IMR-90 (cell line): ENCODE data around the gene LCN2. TPM values are rescaled to one million over a fixed set of nuclear protein-coding genes. Genes with fewer than 3 reads are reported as not detected.
"Not testable (repeated sequence)": the region's sequence is repeated elsewhere in the genome, so short reads cannot be mapped to it uniquely, and the experiment has no call there.

Experiments
- ATAC-seq: fragments of 200-7000 bp; cut with Tn5 transposase; 2 replicates; pipeline ENCODE4 v1.9.1; 2020; ENCODE audit warnings: low read depth, mild to moderate bottlenecking, moderate library complexity
- BruUV-seq: library from RNA; stranded (reverse); fragments of 400-500 nt; replicated peaks from 2 replicates; lab custom pipeline; 2021; lab: Mats Ljungman, UMichigan
- CTCF ChIA-PET: fragments of 300-600 bp; formaldehyde crosslinking; extraction: SDS; loops from one replicate; lab custom pipeline; 2021; ENCODE audit warnings: antibody characterized with exemption; lab: Yijun Ruan, JAX
- POLR2A ChIA-PET: fragments of 300-600 bp; sonication (Branson Sonifier 250); formaldehyde crosslinking; loops from one replicate; lab custom pipeline; 2022; ENCODE audit warnings: antibody characterized with exemption; ENCODE audit not compliant: unreplicated experiment; lab: Charles Lee
- DNase-seq: peaks from one replicate; pipeline ENCODE4 v3.0.0; 2013
- H2AFZ ChIP-seq: replicated peaks from 2 replicates; pipeline ENCODE3; 2013; ENCODE audit warnings: low read length, mild to moderate bottlenecking; ENCODE audit not compliant: poor library complexity
- H2AK5ac ChIP-seq: 2 replicates; pipeline ENCODE4 v1.6.1; 2013; ENCODE audit warnings: low read depth, low read length, inconsistent platforms
- H2AK9ac ChIP-seq: replicated peaks from 2 replicates; pipeline ENCODE3; 2013; ENCODE audit warnings: mild to moderate bottlenecking, low read depth, low read length, moderate library complexity; ENCODE audit not compliant: poor library complexity
- H2BK120ac ChIP-seq: 2 replicates; pipeline ENCODE4 v1.6.1; 2013; ENCODE audit warnings: low read depth, low read length, inconsistent platforms
- H2BK15ac ChIP-seq: 3 replicates; pipeline ENCODE4 v1.6.1; 2013; ENCODE audit warnings: low read depth, low read length, inconsistent platforms
- H2BK20ac ChIP-seq: 2 replicates; pipeline ENCODE4 v1.6.1; 2013; ENCODE audit warnings: low read depth, mild to moderate bottlenecking, inconsistent platforms, low read length, moderate library complexity
- H2BK5ac ChIP-seq: 2 replicates; pipeline ENCODE4 v1.6.1; 2013; ENCODE audit warnings: mild to moderate bottlenecking, low read depth, low read length, inconsistent platforms; ENCODE audit not compliant: poor library complexity, severe bottlenecking
- H3K14ac ChIP-seq: replicated peaks from 2 replicates; pipeline ENCODE4 v1.6.1; 2013; ENCODE audit warnings: low read depth, low read length, inconsistent platforms
- H3K18ac ChIP-seq: 2 replicates; pipeline ENCODE4 v1.6.1; 2013; ENCODE audit warnings: low read depth, low read length, control low read depth
- H3K23ac ChIP-seq: 2 replicates; pipeline ENCODE4 v1.6.1; 2013; ENCODE audit warnings: low read depth, low read length, inconsistent platforms
- H3K27ac ChIP-seq: 2 replicates; pipeline ENCODE4 v1.5.1; 2013; ENCODE audit warnings: mild to moderate bottlenecking, control low read depth, low read length; ENCODE audit not compliant: insufficient read depth
- H3K27me3 ChIP-seq: 2 replicates; pipeline ENCODE4 v1.6.1; 2013; ENCODE audit warnings: low read length; ENCODE audit not compliant: control insufficient read depth, insufficient read depth
- H3K36me3 ChIP-seq: 2 replicates; pipeline ENCODE4 v1.6.1; 2013; ENCODE audit warnings: low read length, mixed read lengths; ENCODE audit not compliant: control insufficient read depth, insufficient read depth
- H3K4ac ChIP-seq: 2 replicates; pipeline ENCODE4 v1.6.1; 2013; ENCODE audit warnings: low read depth, low read length, inconsistent platforms
- H3K4me1 ChIP-seq: 2 replicates; pipeline ENCODE4 v1.6.1; 2013; ENCODE audit warnings: low read length, mixed read lengths; ENCODE audit not compliant: control insufficient read depth, insufficient read depth
- H3K4me2 ChIP-seq: 2 replicates; pipeline ENCODE4 v1.6.1; 2013; ENCODE audit warnings: low read depth, mild to moderate bottlenecking, control low read depth, low read length, moderate library complexity
- H3K4me3 ChIP-seq: 2 replicates; pipeline ENCODE4 v1.5.1; 2013; ENCODE audit warnings: low read depth, mild to moderate bottlenecking, control low read depth, low read length, moderate library complexity; ENCODE audit not compliant: insufficient read depth
- H3K56ac ChIP-seq: 2 replicates; pipeline ENCODE4 v1.6.1; 2013; ENCODE audit warnings: low read length, inconsistent platforms; ENCODE audit not compliant: insufficient read depth; ENCODE audit errors: extremely low read depth
- H3K79me1 ChIP-seq, 2 experiments: 2 replicates each; pipeline ENCODE4 v1.6.1; 2013; ENCODE audit warnings: low read length in 2 of 2, inconsistent platforms in 1 of 2, low read depth in 1 of 2
- H3K9ac ChIP-seq: 2 replicates; pipeline ENCODE4 v1.6.1; 2013; ENCODE audit warnings: low read depth, low read length, control low read depth
- H3K9me1 ChIP-seq: 2 replicates; pipeline ENCODE4 v1.6.1; 2013; ENCODE audit warnings: low read length, inconsistent platforms; ENCODE audit not compliant: insufficient read depth
- H3K9me3 ChIP-seq: 2 replicates; pipeline ENCODE4 v1.6.1; 2013; ENCODE audit warnings: low read length; ENCODE audit not compliant: control insufficient read depth, insufficient read depth
- H4K20me1 ChIP-seq: 2 replicates; pipeline ENCODE4 v1.6.1; 2013; ENCODE audit warnings: low read length, inconsistent platforms; ENCODE audit not compliant: insufficient read depth
- H4K5ac ChIP-seq: 2 replicates; pipeline ENCODE4 v1.6.1; 2013; ENCODE audit warnings: mild to moderate bottlenecking, low read depth, low read length, control low read depth
- H4K8ac ChIP-seq, 2 experiments: 2 replicates each; pipeline ENCODE4 v1.6.1; 2013; ENCODE audit warnings: low read depth in 2 of 2, low read length in 2 of 2, control low read depth in 1 of 2, inconsistent platforms in 1 of 2
- H4K91ac ChIP-seq: 2 replicates; pipeline ENCODE4 v1.6.1; 2013; ENCODE audit warnings: low read depth, low read length, inconsistent platforms; ENCODE audit not compliant: insufficient read depth
- WGBS, 2 experiments: methylation state at CpG; one replicate each; pipeline versions ENCODE4 v1.1.5 to v1.1.7; 2013; ENCODE audit warnings: missing lambda C conversion rate in 2 of 2; ENCODE audit not compliant: insufficient read length in 1 of 2; ENCODE audit errors: extremely low coverage in 2 of 2; 5-methylcytosine and 5-hydroxymethylcytosine counted together
- dilution Hi-C: fragments of 300-500 bp; cut with HindIII; formaldehyde crosslinking; loops from one replicate; pipeline ENCODE4 v1.14.3; 2018; ENCODE audit warnings: low sequenced_read_pairs; ENCODE audit not compliant: unreplicated experiment
- in situ Hi-C: fragments of 300-500 bp; cut with MboI; formaldehyde crosslinking; loops from 3 replicates; pipeline ENCODE4 v1.14.3; 2019; ENCODE audit warnings: low sequenced_read_pairs, inconsistent platforms, mixed read lengths
- intact Hi-C: fragments of 100-400 bp; cut with micrococcal nuclease; formaldehyde crosslinking; loops from 2 replicates; pipeline ENCODE4 v1.10.0; 2022
- polyA plus RNA-seq, 3 experiments: library from polyadenylated mRNA; depleted of rRNA; stranded (reverse); fragments of >200 nt; gene quantifications; 2 replicates each; pipeline ENCODE4 v1.2.3, GENCODE V29; 2012; ENCODE audit warnings: low replicate concordance in 1 of 3
- total RNA-seq: library from RNA; depleted of rRNA; stranded (reverse); fragments of >200 nt; gene quantifications from 2 replicates; pipeline ENCODE4 v1.2.3, GENCODE V29; 2012

Gene LCN2
- total and polyA plus RNA-seq, 2 of the 4 experiments (the other 2 are of a cell fraction), result not detected

GRCh38 chr9:128111726-128112125, 37.5 kb upstream of the LCN2 start:
- H2BK5ac ChIP-seq, H2BK120ac ChIP-seq, H3K9me3 ChIP-seq, H3K56ac ChIP-seq, in situ Hi-C loops, H2BK15ac ChIP-seq, CTCF ChIA-PET, H3K27ac ChIP-seq, H3K9ac ChIP-seq, H3K79me1 ChIP-seq, H3K18ac ChIP-seq, H2AFZ ChIP-seq, H2BK20ac ChIP-seq, H3K14ac ChIP-seq, H4K20me1 ChIP-seq, POLR2A ChIA-PET, H2AK5ac ChIP-seq, BruUV-seq, H4K8ac ChIP-seq, DNase-seq, H4K5ac ChIP-seq, H2AK9ac ChIP-seq, dilution Hi-C loops, H3K4me3 ChIP-seq, H3K4me1 ChIP-seq, H3K4me2 ChIP-seq, H3K27me3 ChIP-seq, intact Hi-C loops, H3K9me1 ChIP-seq, H3K23ac ChIP-seq, ATAC-seq, H3K4ac ChIP-seq, H4K91ac ChIP-seq: not testable (repeated sequence)
- 81% methylated on average over 4 of the region's 12 CpGs; no CpG with 5 or more reads in 1 of the 2 experiments for WGBS, 2 experiments
- peaks cover 26% of the 10 kb centered on the region for H3K36me3 ChIP-seq
